GM21528 (cell line): Measurements from ENCODE around the gene ZCWPW2.

Source experiments
- ATAC-seq: cut with Tn5 transposase; IDR thresholded peaks from one replicate; pipeline ENCODE4 v1.9.1; 2021; ENCODE audit warnings: mild to moderate bottlenecking, moderate library complexity; ENCODE audit not compliant: unreplicated experiment, low FRiP score

ZCWPW2 gene

GRCh38 chr3:28569357-28569756, 220.8 kb downstream of the ZCWPW2 start:
- no peak for ATAC-seq

GRCh38 chr3:28574036-28574435, 225.5 kb downstream of the ZCWPW2 start:
- ATAC-seq, result no peak

GRCh38 chr3:28575100-28575745, 226.7 kb downstream of the ZCWPW2 start:
- ATAC-seq, result no peak
